DND-41 (cell line): ENCODE results near the gene CPT1A.

ENCODE experiments used
- ATAC-seq: fragments of 200-7000 bp; cut with Tn5 transposase; 3 replicates; pipeline ENCODE4 v1.9.1; 2021; ENCODE audit warnings: low read depth; ENCODE audit not compliant: insufficient read depth
- DNase-seq: peaks from one replicate; pipeline ENCODE4 v3.0.0-alpha.2; 2020
- H2AFZ ChIP-seq: 2 replicates; pipeline ENCODE4 v1.6.0; 2012; ENCODE audit warnings: low read depth, low read length
- H3K27ac ChIP-seq: 2 replicates; pipeline ENCODE4 v1.5.1; 2012; ENCODE audit warnings: low read length, inconsistent platforms
- H3K27me3 ChIP-seq: fragments of 200-600 bp; sonication (generic); 2 replicates; pipeline ENCODE4 v1.6.0; 2012; ENCODE audit warnings: low read length, mild to moderate bottlenecking, inconsistent platforms; ENCODE audit not compliant: insufficient read depth, poor library complexity
- H3K36me3 ChIP-seq: 2 replicates; pipeline ENCODE4 v1.5.1; 2012; ENCODE audit warnings: low read length, inconsistent platforms; ENCODE audit not compliant: insufficient read depth
- H3K4me1 ChIP-seq: 2 replicates; pipeline ENCODE4 v1.5.1; 2012; ENCODE audit warnings: mild to moderate bottlenecking, low read length; ENCODE audit not compliant: insufficient read depth
- H3K4me2 ChIP-seq: 2 replicates; pipeline ENCODE4 v1.6.0; 2012; ENCODE audit warnings: mild to moderate bottlenecking, moderate library complexity, low read length, inconsistent platforms; ENCODE audit not compliant: insufficient read depth
- H3K4me3 ChIP-seq, 2 experiments: fragments of 200-600 bp in 1 of 2; shearing (Covaris generic) in 1 of 2; 2 replicates each; pipeline ENCODE4 v1.5.1; 2012 to 2016; ENCODE audit warnings: inconsistent platforms in 2 of 2, low read length in 2 of 2, mild to moderate bottlenecking in 2 of 2, low read depth in 1 of 2, moderate library complexity in 1 of 2
- H3K79me2 ChIP-seq: 2 replicates; pipeline ENCODE4 v1.6.0; 2012; ENCODE audit warnings: low read length, inconsistent platforms; ENCODE audit not compliant: insufficient read depth
- H3K9ac ChIP-seq: 2 replicates; pipeline ENCODE4 v1.6.0; 2012; ENCODE audit warnings: low read depth, mild to moderate bottlenecking, inconsistent platforms, low read length, moderate library complexity
- H3K9me3 ChIP-seq: 2 replicates; pipeline ENCODE4 v1.5.1; 2012; ENCODE audit warnings: low read length, moderate library complexity, mild to moderate bottlenecking, inconsistent platforms; ENCODE audit not compliant: insufficient read depth, severe bottlenecking
- H4K20me1 ChIP-seq: 2 replicates; pipeline ENCODE4 v1.6.0; 2012; ENCODE audit warnings: low read length; ENCODE audit not compliant: insufficient read depth
- EZH2 ChIP-seq: IDR thresholded peaks from 3 replicates; pipeline ENCODE4 v1.6.1; 2012; ENCODE audit warnings: borderline replicate concordance, low read depth, mild to moderate bottlenecking, moderate library complexity, low read length, inconsistent platforms; ENCODE audit not compliant: severe bottlenecking
- TF ChIP-seq, protein P1 (sequence below): IDR thresholded peaks from 2 replicates; pipeline ENCODE4 v1.5.1; 2012; ENCODE audit warnings: borderline replicate concordance, low read length, moderate library complexity, mild to moderate bottlenecking; ENCODE audit not compliant: poor library complexity, severe bottlenecking; ENCODE audit errors: extremely low read depth

Gene CPT1A

DNA sequence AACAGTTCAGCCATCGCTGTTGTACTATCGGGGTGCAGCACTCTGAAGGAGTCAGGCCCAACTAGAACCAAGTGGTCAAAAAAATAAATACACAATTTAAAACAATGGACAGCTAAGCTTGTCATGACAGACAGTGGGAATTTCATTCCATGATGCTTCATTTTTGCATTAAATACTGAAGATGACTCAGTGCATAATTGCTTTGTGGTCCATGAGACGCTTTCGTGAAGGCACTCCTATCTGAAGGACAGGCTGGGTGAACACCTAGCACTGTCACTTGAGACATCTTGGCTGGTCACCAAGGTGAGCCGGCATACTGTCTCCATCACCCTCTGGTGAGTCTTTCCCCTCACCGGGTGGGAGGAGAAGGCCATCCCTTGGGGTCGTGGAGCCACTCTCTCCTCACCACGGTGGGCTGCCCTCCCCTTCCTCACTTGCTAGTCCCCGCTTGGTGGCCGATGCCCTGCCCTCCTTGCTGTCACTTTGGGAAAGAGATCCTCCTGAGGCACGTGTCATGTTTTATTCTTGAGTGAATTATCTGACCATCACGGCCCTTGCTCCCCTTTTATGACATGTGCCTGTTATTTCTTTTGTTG lies 85.4 kb downstream of the CPT1A start:
- H3K36me3 ChIP-seq = peaks cover 42% of the 10 kb centered on the region
- no peak overlapping the region for H3K4me2 ChIP-seq
- no peaks in the 10 kb centered on the region for H4K20me1 ChIP-seq
- no peak overlapping the region for H3K4me3 ChIP-seq
- DNase-seq (no peak), ATAC-seq (no peak)
- H2AFZ ChIP-seq = no peak overlapping the region
- no peaks in the 10 kb centered on the region for H3K9me3 ChIP-seq
- no peak overlapping the region for H3K9ac ChIP-seq
- H3K27me3 ChIP-seq = no peaks in the 10 kb centered on the region
- TF ChIP-seq, protein P1, sequence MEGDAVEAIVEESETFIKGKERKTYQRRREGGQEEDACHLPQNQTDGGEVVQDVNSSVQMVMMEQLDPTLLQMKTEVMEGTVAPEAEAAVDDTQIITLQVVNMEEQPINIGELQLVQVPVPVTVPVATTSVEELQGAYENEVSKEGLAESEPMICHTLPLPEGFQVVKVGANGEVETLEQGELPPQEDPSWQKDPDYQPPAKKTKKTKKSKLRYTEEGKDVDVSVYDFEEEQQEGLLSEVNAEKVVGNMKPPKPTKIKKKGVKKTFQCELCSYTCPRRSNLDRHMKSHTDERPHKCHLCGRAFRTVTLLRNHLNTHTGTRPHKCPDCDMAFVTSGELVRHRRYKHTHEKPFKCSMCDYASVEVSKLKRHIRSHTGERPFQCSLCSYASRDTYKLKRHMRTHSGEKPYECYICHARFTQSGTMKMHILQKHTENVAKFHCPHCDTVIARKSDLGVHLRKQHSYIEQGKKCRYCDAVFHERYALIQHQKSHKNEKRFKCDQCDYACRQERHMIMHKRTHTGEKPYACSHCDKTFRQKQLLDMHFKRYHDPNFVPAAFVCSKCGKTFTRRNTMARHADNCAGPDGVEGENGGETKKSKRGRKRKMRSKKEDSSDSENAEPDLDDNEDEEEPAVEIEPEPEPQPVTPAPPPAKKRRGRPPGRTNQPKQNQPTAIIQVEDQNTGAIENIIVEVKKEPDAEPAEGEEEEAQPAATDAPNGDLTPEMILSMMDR = no peak
- TF ChIP-seq EZH2 = no peak
- peaks cover 4% of the 10 kb centered on the region for H3K4me1 ChIP-seq
- H3K79me2 ChIP-seq = no peaks in the 10 kb centered on the region
- H3K27ac ChIP-seq = no peak overlapping the region

DNA sequence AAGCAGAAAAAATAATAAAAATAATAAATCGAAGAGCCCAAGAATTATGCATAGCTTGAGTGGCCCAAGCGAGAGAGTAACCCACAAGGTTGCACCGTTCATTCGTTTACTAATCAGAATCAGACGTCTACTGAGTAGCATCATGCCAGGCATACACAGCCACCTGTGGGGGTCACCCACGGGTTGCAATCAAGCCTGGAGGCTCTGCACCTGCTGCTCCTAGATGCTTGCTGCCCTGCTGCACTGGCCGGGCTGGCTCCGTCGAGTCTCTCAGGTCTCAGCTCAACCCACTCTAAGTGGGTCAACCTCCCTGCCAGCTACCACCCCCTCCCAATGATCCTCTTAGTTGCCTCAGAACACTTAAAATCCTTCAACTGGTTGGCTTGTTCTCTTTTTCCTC lies 88.4 kb downstream of the CPT1A start:
- DNase-seq = peak; percentile 7
- TF ChIP-seq, protein P1 = peak; percentile 33
- no peak for TF ChIP-seq EZH2
- Histone ChIP-seq H3K4me1 (peaks cover 6% of the 10 kb centered on the region), H3K36me3 (peaks cover 24% of the 10 kb centered on the region), H3K27me3 (no peaks in the 10 kb centered on the region), H2AFZ (no peak overlapping the region), H4K20me1 (no peaks in the 10 kb centered on the region), H3K27ac (no peak overlapping the region), H3K4me2 (no peak overlapping the region), H3K9me3 (no peaks in the 10 kb centered on the region), H3K9ac (no peak overlapping the region), H3K4me3 (no peak overlapping the region), H3K79me2 (no peaks in the 10 kb centered on the region)
- ATAC-seq = no peak

DNA sequence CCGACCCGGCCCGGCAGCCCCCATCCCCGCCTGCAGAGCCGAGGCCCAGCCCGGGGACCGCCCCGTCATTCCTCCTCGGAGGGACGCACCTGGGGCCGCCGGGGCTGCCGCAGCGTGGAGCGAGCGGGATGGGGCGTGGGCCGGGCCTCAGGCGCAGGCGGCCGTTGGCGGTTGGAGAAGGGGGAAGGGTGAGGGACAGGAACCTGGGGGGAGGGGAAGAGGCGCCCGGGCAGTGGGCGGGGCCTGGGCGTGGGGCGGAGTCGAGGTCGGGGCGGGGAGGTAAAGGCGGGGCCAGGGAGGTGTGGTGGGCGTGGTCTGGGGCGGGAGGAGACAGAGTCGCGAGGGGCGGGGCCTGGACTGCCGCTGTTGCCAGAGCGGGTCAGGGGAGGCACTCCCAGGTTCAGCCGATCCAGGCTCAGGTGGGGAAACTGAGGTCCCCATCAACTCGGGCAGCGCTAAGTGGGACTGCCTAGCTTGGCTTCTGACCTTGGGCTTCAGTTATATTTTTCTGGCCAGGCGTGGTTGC lies 90.3 kb downstream of the CPT1A start, which contains the start of gene TESMIN:
Gene TESMIN, minus strand, starts transcription at position 190 of the 526 bp plus-strand sequence. CDS start 860 bp downstream, outside the sequence.
- H3K9me3 ChIP-seq = no peaks in the 10 kb centered on the region
- DNase-seq (peak; percentile 92), ATAC-seq (peak; percentile 96)
- TF ChIP-seq, protein P1 = no peak
- no peak for TF ChIP-seq EZH2
- H4K20me1 ChIP-seq = no peaks in the 10 kb centered on the region
- no peak within 1 kb of the TSS for H3K27ac ChIP-seq
- H3K4me3 ChIP-seq = peak within 1 kb of the TSS in 1 of 2 experiments; percentile 36; a peak in 2 of 4 replicates
- H3K27me3 ChIP-seq = no peaks in the 10 kb centered on the region
- H3K4me2 ChIP-seq = peak within 1 kb of the TSS; percentile 52
- no peak within 1 kb of the TSS for H2AFZ ChIP-seq
- peaks cover 5% of the 10 kb centered on the region for H3K36me3 ChIP-seq
- H3K9ac ChIP-seq = peak within 1 kb of the TSS; percentile 6; the same call in 1 of the 2 replicates
- H3K4me1 ChIP-seq = peaks cover 6% of the 10 kb centered on the region
- no peaks in the 10 kb centered on the region for H3K79me2 ChIP-seq
